GM12878 (cell line): ENCODE data around the gene TMSB15B. TPM values are rescaled to one million over a fixed set of nuclear protein-coding genes. Genes with fewer than 3 reads are reported as not detected.
A peak's percentile ranks its signal among the peaks of the same experiment; 100 is the strongest.

Source experiments
- ASH2L ChIP-seq: fragments of 300-600, 200-600 bp; sonication (generic); IDR thresholded peaks from 2 replicates; pipeline ENCODE4 v1.6.1; 2017; ENCODE audit warnings: low read depth, mild to moderate bottlenecking, borderline replicate concordance
- DPF2 ChIP-seq: fragments of 450-650 bp; IDR thresholded peaks from 2 replicates; pipeline ENCODE4 v1.6.1; 2017; ENCODE audit warnings: mild to moderate bottlenecking
- HDAC2 ChIP-seq: fragments of 200-600 bp; sonication (generic); IDR thresholded peaks from 2 replicates; pipeline ENCODE4 v1.6.1; 2017
- HDGF ChIP-seq: fragments of 450-650 bp; IDR thresholded peaks from 2 replicates; pipeline ENCODE4 v1.6.1; 2016; ENCODE audit warnings: antibody characterized with exemption
- IKZF1 ChIP-seq: fragments of 450-650 bp; conservative IDR thresholded peaks from 2 replicates; pipeline ENCODE4 v1.6.1; 2017; ENCODE audit warnings: antibody characterized with exemption, mild to moderate bottlenecking
- NFYB ChIP-seq: IDR thresholded peaks from 2 replicates; pipeline ENCODE4 v1.6.1; 2011; ENCODE audit warnings: low read depth, mild to moderate bottlenecking, low read length, improper control_type of control experiment, moderate library complexity; ENCODE audit not compliant: insufficient read depth
- NRF1 ChIP-seq: conservative IDR thresholded peaks from 2 replicates; pipeline ENCODE4 v1.6.1; 2011; ENCODE audit warnings: mild to moderate bottlenecking, low read depth, low read length, improper control_type of control experiment
- RELA ChIP-seq: fragments of 450-650 bp; IDR thresholded peaks from 2 replicates; pipeline ENCODE4 v1.8.0; 2014; ENCODE audit warnings: borderline replicate concordance; ENCODE audit not compliant: partially characterized antibody
- RUNX3 ChIP-seq: IDR thresholded peaks from 2 replicates; pipeline ENCODE4 v1.6.1; 2012; ENCODE audit warnings: low read length, inconsistent platforms
- TBL1XR1 ChIP-seq: IDR thresholded peaks from 2 replicates; pipeline ENCODE4 v1.6.1; 2012; ENCODE audit warnings: low read depth, low read length, improper control_type of control experiment
- ZNF622 ChIP-seq: fragments of 450-650 bp; IDR thresholded peaks from 2 replicates; pipeline ENCODE4 v1.6.1; 2017; ENCODE audit warnings: mild to moderate bottlenecking, inconsistent platforms
- polyA plus RNA-seq, 11 experiments: library from polyadenylated mRNA; depleted of rRNA in 4 of 11; unstranded in 6 of 11; stranded (reverse) in 5 of 11; fragments of >200 nt; fragmentation: Nextera tagmentation in 4 of 11; fragmentation: Illumina TruSeq in 1 of 11; extraction: Ambion mirVana in 4 of 11; extraction: Trizol in 1 of 11; gene quantifications; 1 replicate in 1 of 11; 2 replicates in 10 of 11; pipeline versions ENCODE4 v1.2.1 to v1.2.3, GENCODE V29; 2011 to 2016; ENCODE audit warnings: inconsistent platforms in 2 of 11, missing spikeins in 2 of 11, low read depth in 1 of 11
- total RNA-seq, 4 experiments: library from RNA; depleted of rRNA in 3 of 4; stranded (reverse); fragments of >200 nt in 3 of 4; fragmentation: Illumina TruSeq in 1 of 4; extraction: Trizol in 1 of 4; gene quantifications; 2 replicates each; pipeline versions ENCODE4 v1.2.1 to v1.2.3, GENCODE V29; 2013 to 2021
- TF ChIP-seq, protein P1 (sequence below), 3 experiments: IDR thresholded peaks in 2 of 3; conservative IDR thresholded peaks in 1 of 3; 2 replicates each; pipeline ENCODE4 v1.5.1; 2011; ENCODE audit warnings: low read depth in 3 of 3, low read length in 3 of 3, mild to moderate bottlenecking in 3 of 3, control low read depth in 2 of 3, moderate library complexity in 2 of 3, inconsistent platforms in 1 of 3, mixed read lengths in 1 of 3; ENCODE audit not compliant: control insufficient read depth in 2 of 3, insufficient read depth in 1 of 3; ENCODE audit errors: extremely low read depth in 1 of 3
- TF ChIP-seq, protein P2 (sequence below): fragments of 450-650 bp; IDR thresholded peaks from 2 replicates; pipeline ENCODE4 v1.6.1; 2018; ENCODE audit warnings: mild to moderate bottlenecking, low read depth, moderate library complexity; ENCODE audit not compliant: partially characterized antibody
- TF ChIP-seq, protein P3 (sequence below): IDR thresholded peaks from 2 replicates; pipeline ENCODE4 v1.6.1; 2011; ENCODE audit warnings: low read depth, low read length, improper control_type of control experiment, borderline replicate concordance
- TF ChIP-seq, protein P4 (sequence below): fragments of 150-350 bp; IDR thresholded peaks from 2 replicates; pipeline ENCODE4 v1.6.1; 2016; ENCODE audit warnings: low read depth, low read length
- TF ChIP-seq, protein P5 (sequence below): fragments of 450-650 bp; IDR thresholded peaks from 2 replicates; pipeline ENCODE4 v1.6.1; 2017; ENCODE audit warnings: mild to moderate bottlenecking
- TF ChIP-seq, protein P6 (sequence below): IDR thresholded peaks from 2 replicates; pipeline ENCODE4 v1.6.1; 2011; ENCODE audit warnings: borderline replicate concordance, low read depth, mild to moderate bottlenecking, moderate library complexity, mixed read lengths, low read length; ENCODE audit not compliant: insufficient read depth; ENCODE audit errors: extremely low read length

TMSB15B gene
- total and polyA plus RNA-seq, 10 of the 15 experiments (the other 5 are each of a cell fraction or from before 2014, with no cell fraction given): 8.8 to 45.2 (median 18.1) TPM

DNA sequence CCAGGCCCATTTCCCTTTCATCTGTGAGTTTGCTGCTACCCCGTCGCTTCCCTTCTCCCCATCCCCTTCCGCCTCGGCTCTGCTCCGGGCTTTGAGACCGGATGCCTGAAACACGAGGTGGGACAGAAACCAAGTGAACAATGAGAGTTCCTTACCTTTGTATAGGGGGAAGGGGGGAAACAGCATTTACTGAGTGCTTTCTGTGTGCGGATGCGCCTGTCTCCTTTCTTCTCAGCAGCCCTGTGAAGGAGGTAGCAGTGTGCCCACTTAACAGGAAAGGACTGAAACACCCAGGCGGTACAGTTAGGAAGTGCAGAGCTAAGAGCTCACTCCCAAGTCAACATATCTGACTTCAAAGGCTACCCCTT, 43.2 kb upstream of the TMSB15B start (continued):
- no peak for TF ChIP-seq TBL1XR1
- no peak for TF ChIP-seq ASH2L
- TF ChIP-seq, protein P1, sequence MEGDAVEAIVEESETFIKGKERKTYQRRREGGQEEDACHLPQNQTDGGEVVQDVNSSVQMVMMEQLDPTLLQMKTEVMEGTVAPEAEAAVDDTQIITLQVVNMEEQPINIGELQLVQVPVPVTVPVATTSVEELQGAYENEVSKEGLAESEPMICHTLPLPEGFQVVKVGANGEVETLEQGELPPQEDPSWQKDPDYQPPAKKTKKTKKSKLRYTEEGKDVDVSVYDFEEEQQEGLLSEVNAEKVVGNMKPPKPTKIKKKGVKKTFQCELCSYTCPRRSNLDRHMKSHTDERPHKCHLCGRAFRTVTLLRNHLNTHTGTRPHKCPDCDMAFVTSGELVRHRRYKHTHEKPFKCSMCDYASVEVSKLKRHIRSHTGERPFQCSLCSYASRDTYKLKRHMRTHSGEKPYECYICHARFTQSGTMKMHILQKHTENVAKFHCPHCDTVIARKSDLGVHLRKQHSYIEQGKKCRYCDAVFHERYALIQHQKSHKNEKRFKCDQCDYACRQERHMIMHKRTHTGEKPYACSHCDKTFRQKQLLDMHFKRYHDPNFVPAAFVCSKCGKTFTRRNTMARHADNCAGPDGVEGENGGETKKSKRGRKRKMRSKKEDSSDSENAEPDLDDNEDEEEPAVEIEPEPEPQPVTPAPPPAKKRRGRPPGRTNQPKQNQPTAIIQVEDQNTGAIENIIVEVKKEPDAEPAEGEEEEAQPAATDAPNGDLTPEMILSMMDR (IDR thresholded peaks at IDR 0.05 in 2 of 3, conservative IDR thresholded peaks at IDR 0.05 in 1 of 3; ENCODE audit: control insufficient read depth in 2 of 3, extremely low read depth in 1 of 3, insufficient read depth in 1 of 3, low read depth in 3 of 3, low read length in 3 of 3): peak in 2 of 3 experiments; percentile 7 to 45; a peak in 2 of 6 replicates
- TF ChIP-seq, protein P2, sequence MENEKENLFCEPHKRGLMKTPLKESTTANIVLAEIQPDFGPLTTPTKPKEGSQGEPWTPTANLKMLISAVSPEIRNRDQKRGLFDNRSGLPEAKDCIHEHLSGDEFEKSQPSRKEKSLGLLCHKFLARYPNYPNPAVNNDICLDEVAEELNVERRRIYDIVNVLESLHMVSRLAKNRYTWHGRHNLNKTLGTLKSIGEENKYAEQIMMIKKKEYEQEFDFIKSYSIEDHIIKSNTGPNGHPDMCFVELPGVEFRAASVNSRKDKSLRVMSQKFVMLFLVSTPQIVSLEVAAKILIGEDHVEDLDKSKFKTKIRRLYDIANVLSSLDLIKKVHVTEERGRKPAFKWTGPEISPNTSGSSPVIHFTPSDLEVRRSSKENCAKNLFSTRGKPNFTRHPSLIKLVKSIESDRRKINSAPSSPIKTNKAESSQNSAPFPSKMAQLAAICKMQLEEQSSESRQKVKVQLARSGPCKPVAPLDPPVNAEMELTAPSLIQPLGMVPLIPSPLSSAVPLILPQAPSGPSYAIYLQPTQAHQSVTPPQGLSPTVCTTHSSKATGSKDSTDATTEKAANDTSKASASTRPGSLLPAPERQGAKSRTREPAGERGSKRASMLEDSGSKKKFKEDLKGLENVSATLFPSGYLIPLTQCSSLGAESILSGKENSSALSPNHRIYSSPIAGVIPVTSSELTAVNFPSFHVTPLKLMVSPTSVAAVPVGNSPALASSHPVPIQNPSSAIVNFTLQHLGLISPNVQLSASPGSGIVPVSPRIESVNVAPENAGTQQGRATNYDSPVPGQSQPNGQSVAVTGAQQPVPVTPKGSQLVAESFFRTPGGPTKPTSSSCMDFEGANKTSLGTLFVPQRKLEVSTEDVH: no peak
- TF ChIP-seq NRF1: no peak
- TF ChIP-seq HDAC2: no peak
- no peak for TF ChIP-seq DPF2
- no peak for TF ChIP-seq ZNF622
- no peak for TF ChIP-seq RELA
- TF ChIP-seq NFYB: 0 out of 2 replicates have a peak, but pooled peaks have one; percentile 22
- TF ChIP-seq, protein P3, sequence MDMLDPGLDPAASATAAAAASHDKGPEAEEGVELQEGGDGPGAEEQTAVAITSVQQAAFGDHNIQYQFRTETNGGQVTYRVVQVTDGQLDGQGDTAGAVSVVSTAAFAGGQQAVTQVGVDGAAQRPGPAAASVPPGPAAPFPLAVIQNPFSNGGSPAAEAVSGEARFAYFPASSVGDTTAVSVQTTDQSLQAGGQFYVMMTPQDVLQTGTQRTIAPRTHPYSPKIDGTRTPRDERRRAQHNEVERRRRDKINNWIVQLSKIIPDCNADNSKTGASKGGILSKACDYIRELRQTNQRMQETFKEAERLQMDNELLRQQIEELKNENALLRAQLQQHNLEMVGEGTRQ: no peak
- TF ChIP-seq, protein P4, sequence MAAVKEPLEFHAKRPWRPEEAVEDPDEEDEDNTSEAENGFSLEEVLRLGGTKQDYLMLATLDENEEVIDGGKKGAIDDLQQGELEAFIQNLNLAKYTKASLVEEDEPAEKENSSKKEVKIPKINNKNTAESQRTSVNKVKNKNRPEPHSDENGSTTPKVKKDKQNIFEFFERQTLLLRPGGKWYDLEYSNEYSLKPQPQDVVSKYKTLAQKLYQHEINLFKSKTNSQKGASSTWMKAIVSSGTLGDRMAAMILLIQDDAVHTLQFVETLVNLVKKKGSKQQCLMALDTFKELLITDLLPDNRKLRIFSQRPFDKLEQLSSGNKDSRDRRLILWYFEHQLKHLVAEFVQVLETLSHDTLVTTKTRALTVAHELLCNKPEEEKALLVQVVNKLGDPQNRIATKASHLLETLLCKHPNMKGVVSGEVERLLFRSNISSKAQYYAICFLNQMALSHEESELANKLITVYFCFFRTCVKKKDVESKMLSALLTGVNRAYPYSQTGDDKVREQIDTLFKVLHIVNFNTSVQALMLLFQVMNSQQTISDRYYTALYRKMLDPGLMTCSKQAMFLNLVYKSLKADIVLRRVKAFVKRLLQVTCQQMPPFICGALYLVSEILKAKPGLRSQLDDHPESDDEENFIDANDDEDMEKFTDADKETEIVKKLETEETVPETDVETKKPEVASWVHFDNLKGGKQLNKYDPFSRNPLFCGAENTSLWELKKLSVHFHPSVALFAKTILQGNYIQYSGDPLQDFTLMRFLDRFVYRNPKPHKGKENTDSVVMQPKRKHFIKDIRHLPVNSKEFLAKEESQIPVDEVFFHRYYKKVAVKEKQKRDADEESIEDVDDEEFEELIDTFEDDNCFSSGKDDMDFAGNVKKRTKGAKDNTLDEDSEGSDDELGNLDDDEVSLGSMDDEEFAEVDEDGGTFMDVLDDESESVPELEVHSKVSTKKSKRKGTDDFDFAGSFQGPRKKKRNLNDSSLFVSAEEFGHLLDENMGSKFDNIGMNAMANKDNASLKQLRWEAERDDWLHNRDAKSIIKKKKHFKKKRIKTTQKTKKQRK: no peak
- 0 out of 2 replicates have a peak, but pooled peaks have one; percentile 5 for TF ChIP-seq IKZF1
- TF ChIP-seq HDGF: no peak
- TF ChIP-seq, protein P5, sequence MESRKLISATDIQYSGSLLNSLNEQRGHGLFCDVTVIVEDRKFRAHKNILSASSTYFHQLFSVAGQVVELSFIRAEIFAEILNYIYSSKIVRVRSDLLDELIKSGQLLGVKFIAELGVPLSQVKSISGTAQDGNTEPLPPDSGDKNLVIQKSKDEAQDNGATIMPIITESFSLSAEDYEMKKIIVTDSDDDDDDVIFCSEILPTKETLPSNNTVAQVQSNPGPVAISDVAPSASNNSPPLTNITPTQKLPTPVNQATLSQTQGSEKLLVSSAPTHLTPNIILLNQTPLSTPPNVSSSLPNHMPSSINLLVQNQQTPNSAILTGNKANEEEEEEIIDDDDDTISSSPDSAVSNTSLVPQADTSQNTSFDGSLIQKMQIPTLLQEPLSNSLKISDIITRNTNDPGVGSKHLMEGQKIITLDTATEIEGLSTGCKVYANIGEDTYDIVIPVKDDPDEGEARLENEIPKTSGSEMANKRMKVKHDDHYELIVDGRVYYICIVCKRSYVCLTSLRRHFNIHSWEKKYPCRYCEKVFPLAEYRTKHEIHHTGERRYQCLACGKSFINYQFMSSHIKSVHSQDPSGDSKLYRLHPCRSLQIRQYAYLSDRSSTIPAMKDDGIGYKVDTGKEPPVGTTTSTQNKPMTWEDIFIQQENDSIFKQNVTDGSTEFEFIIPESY: no peak
- no peak for TF ChIP-seq RUNX3
- TF ChIP-seq, protein P6, sequence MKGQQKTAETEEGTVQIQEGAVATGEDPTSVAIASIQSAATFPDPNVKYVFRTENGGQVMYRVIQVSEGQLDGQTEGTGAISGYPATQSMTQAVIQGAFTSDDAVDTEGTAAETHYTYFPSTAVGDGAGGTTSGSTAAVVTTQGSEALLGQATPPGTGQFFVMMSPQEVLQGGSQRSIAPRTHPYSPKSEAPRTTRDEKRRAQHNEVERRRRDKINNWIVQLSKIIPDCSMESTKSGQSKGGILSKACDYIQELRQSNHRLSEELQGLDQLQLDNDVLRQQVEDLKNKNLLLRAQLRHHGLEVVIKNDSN: no peak
